Measurements from ENCODE around the gene PRKAA1.
"Not testable (repeated sequence)": the region's sequence is repeated elsewhere in the genome, so short reads cannot be mapped to it uniquely, and the experiment has no call there.

Gene PRKAA1

GRCh38 chr5:40797273-40798011, 732 bp downstream of the PRKAA1 start:
- no peak for DNase-seq (ENCODE audit: insufficient read length, low spot score)
- no peak for FAIRE-seq

GRCh38 chr5:40796487-40796889, 1.7 kb downstream of the PRKAA1 start:
- FAIRE-seq = no peak
- no peak for DNase-seq (ENCODE audit: insufficient read length, low spot score)
- TF ChIP-seq CTCF (IDR thresholded peaks at IDR 0.05; ENCODE audit: insufficient read depth, missing control alignments) = no peak

More at GRCh38 chr5:40797273-40798011, 732 bp downstream of the PRKAA1 start:
- no peak for TF ChIP-seq CTCF (IDR thresholded peaks at IDR 0.05; ENCODE audit: insufficient read depth, missing control alignments)

- FAIRE-seq; DNase-seq (ENCODE audit: insufficient read length, low spot score): not testable (repeated sequence)
Observed at GRCh38 chr5:40794877-40795276, 3.3 kb downstream of the PRKAA1 start.

GRCh38 chr5:40794340-40794739, 3.8 kb downstream of the PRKAA1 start:
- not testable (repeated sequence) for DNase-seq (ENCODE audit: insufficient read length, low spot score); FAIRE-seq

- not testable (repeated sequence) for DNase-seq (ENCODE audit: insufficient read length, low spot score); FAIRE-seq
Observed at GRCh38 chr5:40792691-40793090, 5.5 kb downstream of the PRKAA1 start.

GRCh38 chr5:40791715-40792139, 6.4 kb downstream of the PRKAA1 start:
- DNase-seq (ENCODE audit: insufficient read length, low spot score) = no peak
- TF ChIP-seq CTCF (IDR thresholded peaks at IDR 0.05; ENCODE audit: insufficient read depth, missing control alignments) = no peak
- FAIRE-seq = no peak

GRCh38 chr5:40790947-40791593, 7.1 kb downstream of the PRKAA1 start:
- no peak for TF ChIP-seq CTCF (IDR thresholded peaks at IDR 0.05; ENCODE audit: insufficient read depth, missing control alignments)
- DNase-seq (ENCODE audit: insufficient read length, low spot score) (no peak), FAIRE-seq (no peak)

GRCh38 chr5:40788941-40789340, 9.2 kb downstream of the PRKAA1 start:
- DNase-seq (ENCODE audit: insufficient read length, low spot score); FAIRE-seq: not testable (repeated sequence)

- DNase-seq (ENCODE audit: insufficient read length, low spot score) = no peak
- TF ChIP-seq CTCF (IDR thresholded peaks at IDR 0.05; ENCODE audit: insufficient read depth, missing control alignments) = no peak
- no peak for FAIRE-seq
Observed at GRCh38 chr5:40787986-40788385, 10.2 kb downstream of the PRKAA1 start.

GRCh38 chr5:40786664-40787063, 11.5 kb downstream of the PRKAA1 start:
- FAIRE-seq; DNase-seq (ENCODE audit: insufficient read length, low spot score): not testable (repeated sequence)
